Nephron (organoid): ENCODE data around the gene CLCNKA.

Source experiments
- H3K27ac Mint-ChIP-seq, 3 experiments: 2 replicates each; pipeline ENCODE4 v1.8.0; 2020; ENCODE audit warnings: mixed read lengths in 3 of 3, mild to moderate bottlenecking in 2 of 3, moderate library complexity in 1 of 3
- H3K27me3 Mint-ChIP-seq: 2 replicates; pipeline ENCODE4 v1.8.0; 2021; ENCODE audit warnings: low read depth, mild to moderate bottlenecking, moderate library complexity, mixed read lengths
- H3K36me3 Mint-ChIP-seq: 2 replicates; pipeline ENCODE4 v1.8.0; 2020; ENCODE audit warnings: low read depth, mixed read lengths
- H3K4me1 Mint-ChIP-seq: 2 replicates; pipeline ENCODE4 v1.8.0; 2020; ENCODE audit warnings: mixed read lengths
- H3K4me3 Mint-ChIP-seq, 3 experiments: 2 replicates each; pipeline ENCODE4 v1.8.0; 2020; ENCODE audit warnings: mild to moderate bottlenecking in 3 of 3, mixed read lengths in 3 of 3, moderate library complexity in 2 of 3
- H3K9me3 Mint-ChIP-seq: 2 replicates; pipeline ENCODE4 v1.8.0; 2020; ENCODE audit warnings: mixed read lengths
- TF ChIP-seq, protein P1 (sequence below), 3 experiments: fragments of 200-600 bp; sonication (generic); IDR thresholded peaks; one replicate each; pipeline ENCODE4 v1.5.0; 2021; ENCODE audit warnings: antibody characterized with exemption in 3 of 3; ENCODE audit not compliant: unreplicated experiment in 3 of 3

Gene CLCNKA

DNA sequence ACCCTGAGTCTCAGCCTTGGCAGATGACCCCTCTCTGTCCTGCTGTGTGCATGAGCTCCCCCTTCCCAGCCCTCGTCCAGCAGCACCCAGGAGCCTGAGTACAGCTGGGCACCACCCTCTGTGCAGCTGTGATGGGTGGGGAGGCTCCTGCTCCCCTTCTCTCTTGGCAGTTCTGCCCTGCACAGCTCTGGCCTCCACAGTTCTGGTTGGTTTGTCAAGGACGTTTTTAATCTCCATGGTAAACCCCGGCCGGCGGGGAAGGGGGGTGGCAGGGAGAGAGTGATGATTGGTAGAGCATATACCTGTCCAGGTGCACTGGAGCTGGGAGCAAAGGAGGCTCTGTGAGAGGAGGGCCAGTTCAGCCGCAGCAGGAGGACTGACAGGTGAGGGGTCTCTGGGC, at the start of gene CLCNKA:
CLCNKA (plus strand) TSS at position 356 of the 400 bp plus-strand sequence. CDS start 584 bp downstream, outside the sequence.
- Mint-ChIP-seq H3K4me1 (peaks cover 34% of the 10 kb centered on the region), H3K27ac (peak within 1 kb of the TSS; percentile 67 to 89 (median 73)), H3K4me3 (peak within 1 kb of the TSS in 1 of 3 experiments; percentile 6), H3K9me3 (no peaks in the 10 kb centered on the region), H3K27me3 (peaks cover 26% of the 10 kb centered on the region), H3K36me3 (no peaks in the 10 kb centered on the region)
- TF ChIP-seq, protein P1, sequence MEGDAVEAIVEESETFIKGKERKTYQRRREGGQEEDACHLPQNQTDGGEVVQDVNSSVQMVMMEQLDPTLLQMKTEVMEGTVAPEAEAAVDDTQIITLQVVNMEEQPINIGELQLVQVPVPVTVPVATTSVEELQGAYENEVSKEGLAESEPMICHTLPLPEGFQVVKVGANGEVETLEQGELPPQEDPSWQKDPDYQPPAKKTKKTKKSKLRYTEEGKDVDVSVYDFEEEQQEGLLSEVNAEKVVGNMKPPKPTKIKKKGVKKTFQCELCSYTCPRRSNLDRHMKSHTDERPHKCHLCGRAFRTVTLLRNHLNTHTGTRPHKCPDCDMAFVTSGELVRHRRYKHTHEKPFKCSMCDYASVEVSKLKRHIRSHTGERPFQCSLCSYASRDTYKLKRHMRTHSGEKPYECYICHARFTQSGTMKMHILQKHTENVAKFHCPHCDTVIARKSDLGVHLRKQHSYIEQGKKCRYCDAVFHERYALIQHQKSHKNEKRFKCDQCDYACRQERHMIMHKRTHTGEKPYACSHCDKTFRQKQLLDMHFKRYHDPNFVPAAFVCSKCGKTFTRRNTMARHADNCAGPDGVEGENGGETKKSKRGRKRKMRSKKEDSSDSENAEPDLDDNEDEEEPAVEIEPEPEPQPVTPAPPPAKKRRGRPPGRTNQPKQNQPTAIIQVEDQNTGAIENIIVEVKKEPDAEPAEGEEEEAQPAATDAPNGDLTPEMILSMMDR (IDR thresholded peaks at IDR 0.05; ENCODE audit: unreplicated experiment in 3 of 3) = no peak

DNA sequence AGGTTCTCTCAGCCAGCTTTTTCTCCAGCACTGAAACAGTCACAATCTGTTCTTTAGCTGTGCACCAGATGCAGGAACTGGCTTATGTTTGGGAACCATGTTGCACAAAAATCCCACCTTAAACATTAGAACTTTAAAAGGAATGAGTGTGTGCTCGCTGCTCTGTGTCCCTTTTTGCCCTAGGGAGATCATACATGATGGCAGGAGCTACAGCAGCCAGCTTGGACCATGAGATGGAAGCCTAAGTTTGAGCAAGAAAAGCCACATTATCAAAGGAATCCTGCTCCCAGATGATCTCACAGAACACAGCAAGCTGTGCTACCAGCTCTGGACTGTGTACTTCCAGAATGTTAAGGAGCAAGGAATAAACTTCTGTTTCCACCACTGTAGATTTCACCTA, 49.4 kb upstream of the CLCNKA start:
- H3K27ac Mint-ChIP-seq = no peak overlapping the region
- peak overlapping the region in 1 of 3 experiments; percentile 29 for H3K4me3 Mint-ChIP-seq
- H3K4me1 Mint-ChIP-seq = peaks cover 18% of the 10 kb centered on the region
- TF ChIP-seq, protein P1 (IDR thresholded peaks at IDR 0.05; ENCODE audit: unreplicated experiment in 3 of 3) = no peak
- peaks cover 6% of the 10 kb centered on the region for H3K9me3 Mint-ChIP-seq
- peaks cover 59% of the 10 kb centered on the region for H3K36me3 Mint-ChIP-seq
- no peaks in the 10 kb centered on the region for H3K27me3 Mint-ChIP-seq

DNA sequence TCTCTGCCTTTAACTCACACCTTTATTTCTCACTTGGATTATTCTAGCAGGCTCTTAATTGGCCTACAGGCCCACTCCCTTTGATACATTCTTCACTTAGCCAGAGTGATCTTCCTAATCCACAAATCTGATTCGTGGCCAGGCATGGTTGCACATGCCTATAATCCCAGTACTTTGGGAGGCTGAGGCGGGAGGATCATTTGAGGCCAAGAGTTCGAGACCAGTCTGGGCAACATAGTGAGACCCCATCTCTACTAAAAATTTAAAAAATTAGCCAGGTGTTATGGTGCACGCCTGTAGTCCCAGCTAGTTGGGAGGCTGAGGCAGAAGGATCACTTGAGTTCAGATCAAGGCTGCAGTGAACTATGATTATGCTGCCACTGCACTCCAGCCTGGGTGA, 48.1 kb upstream of the CLCNKA start:
- peaks cover 18% of the 10 kb centered on the region for H3K4me1 Mint-ChIP-seq
- H3K27ac Mint-ChIP-seq = no peak overlapping the region
- peaks cover 2% of the 10 kb centered on the region for H3K9me3 Mint-ChIP-seq
- no peaks in the 10 kb centered on the region for H3K27me3 Mint-ChIP-seq
- TF ChIP-seq, protein P1 (IDR thresholded peaks at IDR 0.05; ENCODE audit: unreplicated experiment in 3 of 3) = no peak
- peaks cover 46% of the 10 kb centered on the region for H3K36me3 Mint-ChIP-seq
- peak overlapping the region in 1 of 3 experiments; percentile 44 for H3K4me3 Mint-ChIP-seq

DNA sequence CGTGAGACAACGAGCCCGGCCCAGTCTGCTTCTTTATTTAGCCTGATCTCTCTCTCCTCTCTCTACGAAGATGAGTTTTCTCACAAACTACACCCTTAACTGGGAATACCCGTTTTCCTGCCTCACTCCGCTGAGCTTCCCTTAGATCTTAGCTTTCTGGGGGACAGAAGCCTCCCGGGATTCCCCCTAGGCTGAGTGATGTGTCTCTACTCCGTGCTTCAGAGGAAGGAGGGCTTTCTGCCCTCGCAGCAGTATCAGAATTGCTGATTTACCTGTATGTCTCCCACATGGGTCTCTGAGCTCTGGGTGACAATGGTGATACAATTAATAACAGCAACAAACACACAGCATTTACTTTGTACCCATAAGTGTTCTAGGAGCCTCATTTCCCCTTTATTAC, 47.0 kb upstream of the CLCNKA start:
- Mint-ChIP-seq H3K27ac (peak overlapping the region in 2 of 3 experiments; percentile 48 to 75), H3K36me3 (peaks cover 37% of the 10 kb centered on the region), H3K9me3 (peaks cover 7% of the 10 kb centered on the region), H3K4me3 (peak overlapping the region; percentile 92 to 94 (median 94)), H3K27me3 (no peaks in the 10 kb centered on the region), H3K4me1 (peaks cover 18% of the 10 kb centered on the region)
- TF ChIP-seq, protein P1 (IDR thresholded peaks at IDR 0.05; ENCODE audit: unreplicated experiment in 3 of 3) = no peak

DNA sequence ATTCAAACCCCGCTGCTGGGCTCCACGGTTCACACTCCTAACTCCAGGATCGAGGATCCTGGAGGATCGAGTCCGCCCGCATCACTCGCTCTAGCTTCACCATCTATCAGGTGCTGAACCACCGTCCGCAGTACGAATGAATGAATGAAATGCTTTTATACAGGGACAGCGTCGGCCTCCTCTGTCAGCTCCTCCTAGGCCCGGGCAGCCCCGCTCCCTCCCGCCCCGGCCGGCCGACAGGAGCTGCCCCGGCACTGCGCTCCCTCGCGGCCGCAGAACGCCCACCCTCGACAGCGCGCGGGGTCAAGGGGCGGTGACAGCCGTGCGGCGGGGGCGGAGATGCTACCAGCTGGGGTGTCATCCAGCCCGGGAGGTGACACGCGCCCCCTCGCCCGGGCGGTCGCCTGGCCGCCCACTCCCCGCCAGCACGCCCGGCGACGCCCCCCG, 46.5 kb upstream of the CLCNKA start:
- Mint-ChIP-seq H3K27me3 (no peaks in the 10 kb centered on the region), H3K36me3 (peaks cover 32% of the 10 kb centered on the region), H3K9me3 (peaks cover 5% of the 10 kb centered on the region), H3K4me1 (peaks cover 18% of the 10 kb centered on the region), H3K4me3 (peak overlapping the region; percentile 92 to 94 (median 94)), H3K27ac (peak overlapping the region in 2 of 3 experiments; percentile 48 to 75)
- TF ChIP-seq, protein P1 (IDR thresholded peaks at IDR 0.05; ENCODE audit: unreplicated experiment in 3 of 3) = peak in 1 of 3 experiments; percentile 41
